ENCODE measurements around the gene EBF3.

Gene EBF3

DNA sequence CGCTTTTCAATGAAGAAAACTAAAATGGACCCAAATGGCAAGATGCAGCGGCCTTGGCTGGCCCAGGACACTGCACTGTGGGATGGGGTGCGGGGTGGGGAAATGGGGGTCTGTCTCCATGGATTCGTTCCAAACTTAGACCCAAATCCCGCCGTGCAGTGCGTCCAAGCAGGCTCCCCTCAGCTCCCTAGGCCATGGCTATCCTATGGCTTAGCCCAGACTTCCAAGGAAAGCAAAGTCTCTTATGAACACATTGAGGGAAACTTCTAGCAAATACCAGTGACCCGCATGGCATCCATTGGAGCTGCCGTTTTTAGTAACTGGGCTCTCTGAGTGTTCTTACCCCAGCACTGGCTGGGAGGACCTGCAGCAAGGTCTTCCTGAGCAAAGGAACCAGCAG is 122.5 kb downstream of the EBF3 start:
- no peak for DNase-seq (ENCODE audit: low read depth in 2 of 2, low spot score in 1 of 2)

DNA sequence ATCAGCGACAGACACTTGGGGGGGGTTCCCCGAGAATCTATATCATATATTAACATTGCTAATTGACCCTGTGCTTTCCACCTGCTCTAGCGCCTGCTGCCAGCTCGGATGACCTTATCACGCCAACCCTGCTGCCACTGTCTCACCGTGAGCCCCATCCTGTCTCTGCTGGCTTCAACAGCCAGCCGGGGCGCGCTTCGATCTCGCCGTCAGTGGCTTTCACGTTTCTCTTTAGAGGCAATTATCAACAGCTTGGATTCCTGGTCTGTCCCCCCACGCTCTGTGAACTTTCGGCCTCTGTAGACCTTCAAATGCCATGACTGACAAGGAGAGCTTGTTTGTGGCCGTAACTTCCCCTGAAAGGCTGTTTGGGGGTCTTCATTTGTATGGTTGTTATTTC is 123.0 kb downstream of the EBF3 start:
- DNase-seq (ENCODE audit: low read depth in 2 of 2, low spot score in 1 of 2), result no peak

DNA sequence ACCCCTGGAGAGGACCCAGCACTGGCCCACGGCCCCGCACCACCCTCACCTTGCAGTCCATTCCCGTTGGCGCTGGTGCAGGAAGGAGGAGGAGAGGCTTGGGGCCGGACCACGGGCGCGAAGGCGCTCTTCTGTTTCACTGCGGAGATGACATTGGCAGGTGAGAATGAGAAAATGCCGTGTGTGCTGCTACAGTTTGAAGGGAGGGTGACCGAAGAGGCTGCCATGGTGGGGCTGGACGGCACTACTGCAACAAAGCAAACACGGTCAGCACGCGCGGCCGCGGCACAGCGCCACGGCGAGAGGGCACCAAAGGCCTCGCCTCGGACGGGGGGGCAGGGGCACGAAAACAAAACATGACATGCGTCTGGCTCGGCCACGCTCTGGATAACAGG is 123.9 kb downstream of the EBF3 start:
- no peak for DNase-seq (ENCODE audit: low read depth in 2 of 2, low spot score in 1 of 2)

DNA sequence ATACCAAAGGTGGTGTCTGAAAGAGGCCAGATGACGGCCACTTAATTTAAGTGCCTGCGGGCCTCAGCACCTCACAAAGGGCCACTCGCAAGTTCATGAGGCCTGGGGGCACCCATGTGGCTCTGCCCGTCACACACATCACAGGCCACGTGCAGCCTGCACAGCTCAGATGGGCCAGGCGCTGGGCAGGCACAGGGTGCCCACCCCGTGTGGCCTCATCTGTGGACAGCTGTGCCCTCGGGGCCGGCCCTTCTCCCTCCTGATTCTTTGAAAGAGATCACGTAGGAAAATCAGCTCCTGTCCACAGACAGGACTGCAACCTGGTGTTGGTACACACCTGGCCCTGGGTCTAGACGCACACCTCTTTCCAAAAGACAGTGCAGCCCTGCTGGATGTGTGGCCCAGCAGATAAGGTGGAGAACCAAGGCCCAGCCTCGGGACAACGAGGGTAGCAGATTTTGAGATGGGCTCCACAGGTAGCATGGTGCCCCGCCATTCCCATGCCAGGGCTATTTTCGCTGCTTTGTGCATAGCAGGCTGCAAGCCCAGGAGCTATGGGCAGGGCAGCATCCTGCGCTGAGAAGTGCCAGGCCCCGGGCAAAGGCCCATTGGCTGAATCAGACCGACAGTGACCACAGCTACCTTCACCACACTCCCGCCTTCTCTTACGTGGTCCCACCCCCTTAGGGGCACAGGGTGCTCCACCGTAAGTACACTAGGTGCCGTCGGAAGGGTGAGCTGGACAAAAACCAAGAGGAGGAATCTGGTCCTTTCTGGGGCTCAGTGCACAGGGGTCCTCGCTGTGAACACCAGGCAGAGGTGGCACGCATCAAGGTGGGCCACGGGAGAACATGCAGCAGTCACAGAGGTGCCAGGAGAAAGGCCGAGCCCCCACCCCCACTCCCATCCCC is 124.5 kb downstream of the EBF3 start:
- DNase-seq (ENCODE audit: low read depth in 2 of 2, low spot score in 1 of 2), result no peak

DNA sequence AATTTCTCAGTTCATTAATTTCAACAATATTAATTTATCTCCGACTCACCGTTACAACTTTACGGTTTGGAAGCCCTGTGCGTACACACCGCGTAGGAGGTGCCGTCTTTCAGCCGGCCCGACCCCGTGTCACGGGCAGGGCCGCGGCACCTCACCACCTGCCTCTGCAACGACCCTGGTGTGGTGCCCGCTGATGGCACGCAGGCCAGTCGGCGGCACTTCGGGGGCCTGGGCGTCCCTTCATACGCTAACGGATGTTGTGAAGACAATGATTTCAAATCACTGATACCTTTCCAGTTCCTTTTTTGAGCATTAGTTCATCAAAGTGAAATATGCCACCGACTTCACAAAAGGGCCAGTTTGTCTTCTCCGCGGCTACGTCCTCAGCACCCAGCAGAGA is 125.3 kb downstream of the EBF3 start:
- no peak for DNase-seq (ENCODE audit: low read depth in 2 of 2, low spot score in 1 of 2)

DNA sequence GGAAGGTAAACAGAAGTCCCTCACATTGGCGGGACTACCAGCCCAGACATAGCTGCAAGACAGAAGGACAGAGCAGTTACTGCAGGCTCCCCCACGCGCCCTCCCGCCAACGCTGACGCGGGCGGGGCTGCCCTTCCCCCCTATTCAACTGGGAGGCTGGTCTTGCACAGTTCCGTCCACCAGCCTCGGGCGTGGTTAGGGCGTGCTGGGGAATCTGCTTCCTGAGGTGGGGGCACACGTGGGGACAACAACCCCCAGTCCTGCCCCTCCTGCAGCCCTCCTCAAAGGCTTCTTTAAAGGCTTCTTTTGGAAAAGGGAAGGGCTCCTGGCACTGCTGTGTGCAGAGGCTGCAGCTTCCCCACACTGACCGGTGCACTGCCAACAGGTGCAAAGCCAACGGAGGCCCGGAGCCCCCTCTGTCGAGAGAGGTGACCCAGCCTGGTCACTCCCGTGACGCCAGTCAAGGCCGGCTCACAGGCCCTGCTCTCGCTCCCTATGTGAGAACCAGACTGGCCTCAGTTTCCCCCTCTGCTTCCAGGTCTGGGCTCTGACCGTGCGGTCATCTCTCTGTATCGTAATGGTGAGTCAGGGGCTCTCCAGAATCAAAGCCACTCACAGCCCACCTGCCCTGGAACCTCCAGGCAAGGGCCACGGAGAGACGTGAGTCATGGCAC is 126.0 kb downstream of the EBF3 start:
- DNase-seq (ENCODE audit: low read depth in 2 of 2, low spot score in 1 of 2), result no peak

DNA sequence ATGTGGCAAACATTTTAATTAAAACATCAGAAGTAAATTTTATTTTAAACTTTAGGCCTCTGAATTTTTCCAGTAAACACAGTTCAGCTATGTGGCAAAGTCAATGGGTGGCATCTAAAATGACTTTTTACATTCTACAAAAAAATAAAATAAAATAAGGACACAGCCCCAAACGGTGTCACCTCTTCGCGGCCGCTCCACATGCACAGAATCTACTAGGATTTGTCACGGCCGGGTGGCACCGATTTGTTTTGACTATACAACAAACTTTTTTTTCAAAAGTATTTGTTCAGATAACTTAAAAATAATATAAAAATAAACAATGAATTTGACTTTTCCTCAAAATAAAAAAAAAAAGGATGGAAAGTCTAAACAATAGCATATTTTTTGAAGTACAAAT is 127.8 kb downstream of the EBF3 start:
- DNase-seq (ENCODE audit: low read depth in 2 of 2, low spot score in 1 of 2), result no peak

DNA sequence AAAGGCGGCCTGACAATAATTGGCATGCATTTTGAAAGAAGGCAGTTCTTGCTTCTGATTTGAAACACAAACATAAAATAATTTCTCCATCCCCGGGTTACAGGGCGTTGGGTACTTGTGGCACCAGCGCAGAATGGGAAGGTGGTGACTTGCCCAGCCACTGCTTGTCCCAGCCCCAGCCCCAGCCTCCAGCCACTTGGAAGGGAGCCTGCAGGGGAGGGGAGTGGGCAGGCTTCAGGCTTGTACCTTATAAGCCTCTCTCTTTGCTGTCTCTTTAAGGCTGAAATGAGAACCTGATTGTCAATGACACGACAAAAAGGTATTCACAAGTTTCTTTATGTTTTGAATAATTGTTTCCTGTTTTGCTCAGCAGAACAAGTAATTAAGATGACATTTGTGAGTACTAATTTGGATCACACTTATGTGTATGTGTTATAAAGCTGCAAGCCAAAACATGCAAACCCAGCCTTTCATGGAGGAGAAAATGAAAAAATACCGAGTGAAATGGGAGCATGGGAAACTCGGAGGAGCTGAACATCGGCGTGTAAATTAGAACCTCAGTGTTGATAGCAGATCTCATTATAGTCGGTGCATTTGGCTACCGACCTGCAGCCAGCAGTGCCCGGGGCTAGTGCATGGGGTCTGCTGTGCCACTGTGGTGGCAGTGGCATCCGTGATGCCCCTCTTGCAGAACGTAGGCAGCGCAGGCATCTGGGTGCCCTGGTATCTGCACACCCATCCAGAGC is 129.9 kb downstream of the EBF3 start:
- no peak for DNase-seq (ENCODE audit: low read depth in 2 of 2, low spot score in 1 of 2)

DNA sequence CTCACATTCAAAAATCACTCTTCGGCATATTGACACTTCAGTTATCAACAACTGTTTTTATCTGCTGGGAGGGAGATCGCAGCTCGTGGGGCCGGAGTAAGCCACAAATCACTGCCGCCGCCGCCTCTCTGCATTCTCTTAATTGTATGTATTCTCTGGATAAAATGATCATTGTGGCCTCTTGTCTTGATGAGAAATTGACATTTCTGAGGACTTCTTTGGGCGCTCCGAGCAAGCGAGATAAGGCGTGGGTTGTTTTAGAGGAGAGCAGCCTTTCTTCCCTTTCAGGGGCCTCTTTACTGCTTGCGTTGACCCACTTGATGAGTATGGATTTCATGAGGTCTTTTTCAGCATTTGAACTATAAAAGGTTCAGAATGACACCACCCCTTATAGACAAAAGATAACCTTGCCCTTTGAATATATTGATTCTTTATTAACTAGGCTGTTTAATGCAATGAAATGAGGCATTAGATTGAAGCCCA is 130.6 kb downstream of the EBF3 start:
- DNase-seq (ENCODE audit: low read depth in 2 of 2, low spot score in 1 of 2), result no peak

DNA sequence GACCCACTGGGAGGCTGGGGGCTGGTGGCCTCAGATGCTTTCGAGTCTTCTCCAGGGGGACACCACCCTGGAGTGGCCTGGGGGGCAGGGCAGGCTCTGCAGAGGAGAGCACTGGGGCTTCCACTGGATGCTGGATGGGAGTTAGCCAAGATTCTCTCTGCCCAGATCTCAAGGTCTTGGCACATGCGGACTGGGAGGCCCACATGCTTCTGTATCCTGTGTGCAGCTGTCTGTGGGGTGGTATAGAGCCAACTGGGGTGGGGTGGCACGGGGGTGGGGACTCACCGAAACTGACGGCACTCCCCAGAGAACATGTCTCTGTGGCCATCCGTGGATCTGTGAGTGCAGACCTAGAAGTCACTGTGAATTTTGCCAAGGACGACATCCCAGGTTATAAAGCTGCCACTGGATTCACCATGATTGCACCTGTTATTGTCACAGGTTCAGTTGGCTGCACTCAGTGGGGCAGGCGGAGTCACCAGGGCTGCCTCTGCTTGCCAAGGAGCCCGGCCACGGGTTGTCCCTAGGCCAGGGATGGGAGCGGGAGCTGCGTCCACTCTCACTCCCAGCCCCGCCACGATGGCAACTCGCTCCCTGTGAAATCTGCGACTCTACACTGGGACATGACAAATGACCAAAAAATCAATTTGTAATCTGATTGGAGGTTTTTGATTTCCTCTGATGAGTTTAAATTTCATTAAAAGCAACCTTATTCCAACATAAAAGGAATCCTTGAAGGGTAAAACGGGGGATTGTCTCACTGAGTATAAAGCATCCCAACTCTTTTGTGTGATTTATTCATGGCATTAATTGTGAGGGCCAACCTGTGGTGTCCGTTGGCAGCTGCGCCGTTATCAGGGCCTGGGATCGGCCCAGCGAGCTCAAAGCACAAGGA is 131.3 kb downstream of the EBF3 start:
- no peak for DNase-seq (ENCODE audit: low read depth in 2 of 2, low spot score in 1 of 2)

DNA sequence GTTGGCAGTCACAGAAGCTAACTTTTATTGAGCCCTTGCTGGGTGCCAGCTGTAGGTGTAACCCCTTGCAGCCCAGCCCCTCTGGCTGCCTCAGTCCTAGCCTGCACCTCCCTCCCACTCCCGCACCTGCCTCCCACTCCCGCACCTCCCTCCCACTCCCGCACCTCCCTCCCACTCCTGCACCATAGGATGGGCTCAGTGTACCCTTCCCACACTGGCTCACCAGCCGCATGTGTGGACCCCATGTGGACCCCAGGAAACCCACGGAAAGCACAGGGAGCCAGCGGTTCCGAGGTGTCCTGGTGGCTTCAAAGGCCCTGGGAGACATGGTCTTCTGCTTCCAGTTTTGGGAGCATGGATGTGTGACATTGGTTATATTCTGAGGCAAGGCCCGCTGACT is 132.9 kb downstream of the EBF3 start:
- no peak for DNase-seq (ENCODE audit: low read depth in 2 of 2, low spot score in 1 of 2)

DNA sequence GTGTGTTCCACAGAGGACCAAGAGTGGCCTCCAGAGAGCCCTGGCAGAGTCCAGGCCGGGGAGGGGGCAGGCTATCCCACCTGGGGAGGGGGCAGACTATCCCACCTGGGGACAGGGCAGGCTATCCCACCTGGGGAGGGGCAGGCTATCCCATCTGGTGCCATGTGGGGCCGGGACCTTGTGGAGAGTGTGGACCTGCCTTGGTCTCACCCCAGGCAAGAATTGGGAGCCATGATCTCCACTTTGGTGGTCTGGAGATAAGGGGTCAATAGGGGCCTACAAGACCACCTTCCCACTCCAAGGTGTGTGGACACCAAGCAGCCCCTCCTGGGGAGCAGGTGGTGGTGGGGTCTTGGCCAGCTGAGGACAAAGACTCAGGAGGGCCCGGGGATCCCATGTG is 138.2 kb downstream of the EBF3 start:
- DNase-seq (ENCODE audit: low read depth in 2 of 2, low spot score in 1 of 2), result no peak

DNA sequence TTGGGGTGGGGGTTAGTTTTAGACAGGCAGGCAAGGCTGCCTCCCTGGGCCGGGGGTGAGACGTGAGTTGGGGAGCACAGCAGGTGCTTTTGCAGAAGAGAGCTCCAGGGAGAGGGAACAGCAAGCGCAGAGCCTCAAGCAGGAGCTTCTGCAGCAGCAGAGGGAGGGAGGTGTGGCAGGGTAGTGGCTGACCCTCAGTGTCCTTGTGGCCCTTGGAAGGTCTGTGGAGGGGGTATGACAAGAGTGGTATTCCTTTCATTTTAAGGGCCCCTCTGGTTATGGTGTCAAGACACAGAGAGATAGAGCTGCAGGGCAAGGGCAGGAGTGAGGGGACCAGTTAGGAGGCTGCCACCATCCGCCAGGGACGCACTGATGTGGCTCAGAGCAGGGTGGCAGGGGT is 138.9 kb downstream of the EBF3 start:
- no peak for DNase-seq (ENCODE audit: low read depth in 2 of 2, low spot score in 1 of 2)

DNA sequence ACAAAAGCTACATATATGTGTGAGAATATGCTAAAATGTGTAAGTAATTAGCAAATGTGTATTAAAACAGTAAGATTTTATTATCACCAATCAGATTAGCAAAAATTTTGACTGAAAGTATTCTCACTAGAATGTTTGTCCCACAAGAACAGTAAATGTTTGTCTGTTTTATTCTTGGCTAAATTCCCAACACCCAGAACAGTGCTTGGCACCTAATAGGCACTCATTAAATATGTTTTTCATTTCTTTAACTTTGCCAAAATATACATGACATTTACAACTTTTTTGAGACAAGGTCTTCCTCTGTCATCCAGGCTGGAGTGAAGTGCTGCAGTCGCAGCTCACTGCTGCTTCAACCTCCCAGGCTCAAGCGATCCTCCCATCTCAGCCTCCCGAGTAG is 143.6 kb downstream of the EBF3 start:
- DNase-seq (ENCODE audit: low read depth in 2 of 2, low spot score in 1 of 2), result no peak

DNA sequence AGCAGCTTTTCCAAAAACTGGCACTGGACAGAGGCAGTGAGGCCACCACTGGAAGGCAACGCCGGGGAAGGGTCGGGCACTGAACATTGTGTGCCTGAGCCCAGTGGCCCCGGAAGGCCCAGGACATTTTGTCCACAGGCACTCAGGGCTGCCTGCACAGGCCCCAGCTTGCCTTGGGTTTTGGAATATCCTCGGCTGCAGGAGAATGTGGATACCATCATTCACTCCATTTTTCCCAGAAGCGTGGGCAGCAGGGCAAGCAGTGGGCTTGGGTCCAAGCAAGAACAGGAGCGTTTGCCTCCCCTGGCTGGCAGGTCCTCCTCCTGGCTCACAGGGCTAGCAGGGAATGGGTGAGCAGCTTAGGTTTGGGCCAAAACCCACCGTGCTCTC is 147.4 kb downstream of the EBF3 start:
- DNase-seq (ENCODE audit: low read depth in 2 of 2, low spot score in 1 of 2), result no peak

DNA sequence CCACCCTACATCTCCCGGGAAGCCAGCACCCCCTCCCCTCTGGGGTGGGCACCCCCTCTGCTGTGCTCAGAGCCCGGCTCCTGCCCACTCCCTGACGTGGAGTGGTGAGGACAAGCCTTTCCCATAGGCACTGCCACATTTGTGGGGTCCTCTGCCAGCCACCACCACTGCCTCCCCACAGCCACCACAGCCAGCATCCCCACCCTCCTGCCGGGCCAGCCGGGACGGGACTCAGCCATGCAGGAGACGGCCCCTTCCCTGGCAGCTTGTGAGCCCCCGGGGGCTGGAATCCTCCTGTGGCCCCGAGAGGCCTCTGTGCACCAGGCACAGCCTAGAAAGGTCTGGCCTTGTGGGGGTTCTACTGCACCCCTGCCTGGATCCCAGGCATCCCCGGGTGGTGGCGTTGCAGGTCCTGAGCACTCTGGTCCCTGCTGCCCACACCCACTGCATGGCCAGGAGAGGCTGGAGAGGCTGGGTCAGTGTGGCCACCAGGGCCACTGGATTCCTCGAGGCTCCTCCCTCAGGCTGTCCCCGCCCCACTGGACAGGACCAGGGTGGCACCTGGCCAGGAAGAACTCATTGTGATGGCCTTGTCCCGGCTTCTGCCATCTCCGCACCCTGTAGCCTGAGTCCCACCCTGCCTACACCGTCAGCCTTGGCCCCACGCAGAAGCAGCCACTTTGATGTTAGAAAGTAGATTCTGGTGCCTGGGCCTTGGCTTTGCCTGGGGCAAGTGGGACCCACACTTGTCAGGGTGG is 148.0 kb downstream of the EBF3 start:
- no peak for DNase-seq (ENCODE audit: low read depth in 2 of 2, low spot score in 1 of 2)

DNA sequence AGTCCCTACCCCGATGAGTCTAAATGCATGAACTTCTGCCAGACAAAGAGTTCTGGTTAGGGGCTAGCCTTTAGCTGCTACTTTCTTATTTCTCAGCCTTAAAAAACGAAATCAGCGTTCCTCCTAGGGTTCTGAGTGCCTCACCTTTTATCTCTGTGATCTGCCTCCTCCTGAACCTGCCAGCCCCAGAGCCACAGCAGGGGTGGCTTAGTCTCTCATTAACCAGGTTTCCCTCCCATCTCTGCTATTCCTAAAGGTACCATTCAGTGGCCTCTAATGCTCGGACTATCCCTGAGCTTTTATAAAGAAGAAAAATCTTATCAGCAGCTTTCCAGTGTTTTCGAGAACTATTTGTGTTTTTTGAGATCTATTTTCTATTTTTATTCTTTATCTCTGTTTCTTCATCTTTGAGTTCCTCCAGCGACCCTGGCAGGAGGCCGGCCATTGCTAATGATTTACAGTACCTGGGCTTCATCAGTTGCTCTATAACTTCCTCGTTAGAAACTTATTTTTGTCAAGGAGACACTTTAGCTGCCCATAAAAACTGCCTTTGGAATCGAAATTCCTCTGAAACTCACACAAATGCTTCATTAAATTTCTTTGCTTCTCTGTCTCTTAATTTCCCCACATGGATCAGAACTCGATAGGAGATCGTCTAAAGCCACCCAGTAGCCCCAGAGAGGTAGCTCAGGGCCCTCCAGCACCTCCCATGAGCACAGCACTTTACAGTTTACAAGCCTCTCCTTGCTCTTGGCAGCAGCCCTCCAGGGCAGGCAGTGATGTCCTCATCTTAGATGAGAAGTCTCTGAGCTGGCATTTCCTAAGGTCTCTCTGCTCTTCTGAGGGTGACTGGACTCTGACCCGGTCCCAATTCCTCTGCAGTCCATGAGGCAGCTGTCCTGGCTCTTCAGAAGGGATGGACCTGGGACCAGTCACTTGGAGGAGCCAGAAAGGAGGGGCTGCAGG is 149.1 kb downstream of the EBF3 start:
- DNase-seq (ENCODE audit: low read depth in 2 of 2, low spot score in 1 of 2), result no peak

DNA sequence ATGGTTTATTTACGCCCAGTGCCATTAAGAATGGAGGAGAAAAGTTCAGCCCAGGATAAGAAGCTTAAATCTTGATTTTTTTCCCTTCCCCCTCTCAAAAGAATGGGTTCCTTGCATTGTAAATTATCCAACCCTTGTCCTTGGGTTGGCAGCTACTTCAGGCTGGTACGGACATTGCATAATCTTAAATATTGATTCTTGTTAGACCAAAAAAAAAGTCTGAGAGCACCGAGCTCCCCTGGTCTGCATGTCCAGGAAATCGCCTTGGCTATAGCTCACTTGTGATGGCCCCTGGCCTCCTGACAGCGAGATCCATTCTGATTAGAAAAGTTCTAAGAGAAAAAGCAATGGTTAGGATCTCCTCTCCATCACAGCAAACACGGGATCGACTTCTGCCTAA is 151.7 kb downstream of the EBF3 start:
- no peak for DNase-seq (ENCODE audit: low read depth in 2 of 2, low spot score in 1 of 2)

DNA sequence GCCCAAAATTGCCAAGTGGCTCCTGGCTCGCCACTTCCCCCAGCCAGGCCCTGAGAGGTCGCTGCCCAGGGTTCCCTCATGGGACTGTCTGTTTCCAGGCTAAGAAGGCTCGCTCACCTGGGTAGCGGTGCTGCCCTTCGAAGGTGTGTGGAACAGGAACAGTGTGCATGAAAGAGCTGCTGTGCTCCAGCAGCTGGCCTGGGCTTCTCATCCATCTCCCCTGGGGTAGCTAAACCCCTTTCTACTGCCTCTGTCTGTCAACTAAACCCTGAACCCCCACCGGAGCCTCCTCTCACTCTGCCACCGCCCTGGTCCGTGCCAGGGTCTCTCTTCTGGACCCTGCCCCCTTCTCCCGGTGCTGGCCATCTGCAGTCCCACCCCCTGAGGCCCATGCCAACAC is 152.9 kb downstream of the EBF3 start:
- DNase-seq (ENCODE audit: low read depth in 2 of 2, low spot score in 1 of 2), result no peak
